ENCODE data around the gene TAS2R19.

The TAS2R19 gene

GRCh38 chr12:10989107-10989506 lies 33.3 kb downstream of the TAS2R19 start:
- no peak for DNase-seq

- no peak for DNase-seq
Measured at GRCh38 chr12:10986812-10987211, 35.6 kb downstream of the TAS2R19 start, which contains the start of gene TAS2R50. TSS of gene TAS2R50 (minus strand) at chr12:10986912. CDS start at chr12:10986860, 52 bp downstream.

GRCh38 chr12:10982244-10982643 lies 40.2 kb downstream of the TAS2R19 start:
- no peak for DNase-seq

- DNase-seq: no peak
Measured at GRCh38 chr12:10974965-10975364, 47.5 kb downstream of the TAS2R19 start.
